Activated CD4-positive, alpha-beta memory T cell treated with anti-CD3 and anti-CD28 coated beads for 36 hours (primary cell): ENCODE results near the gene MCFD2. TPM values are rescaled to one million over a fixed set of nuclear protein-coding genes. Genes with fewer than 3 reads are reported as not detected.

Source experiments
- total RNA-seq, 2 experiments: library from RNA; stranded (reverse); gene quantifications; one replicate each; pipeline ENCODE4 v1.2.3, GENCODE V29; 2021

MCFD2 gene
- total RNA-seq, 2 experiments from 2014 or later, result 31.4 to 36.5 TPM

Other genes starting within 250 kb of the MCFD2 start
- gene SOCS5, start 216.5 kb downstream of the MCFD2 start, total RNA-seq, result 1 to 10 TPM; 5.8 TPM
- gene TTC7A, start 25.4 kb upstream of the MCFD2 start, total RNA-seq, result 10 to 100 TPM; 60.7 to 62.7 TPM
- gene STPG4, start 239.5 kb upstream of the MCFD2 start, total RNA-seq, result not detected